Osteoblast (primary cell): Measurements from ENCODE around the gene CRB2. TPM values are rescaled to one million over a fixed set of nuclear protein-coding genes. Genes with fewer than 3 reads are reported as not detected.

Experiments used
- DNase-seq: peaks from one replicate; pipeline ENCODE4 v3.0.0; 2011; ENCODE audit warnings: low spot score, mixed read lengths; ENCODE audit not compliant: insufficient read length; ENCODE audit errors: missing footprints
- H2AFZ ChIP-seq: 2 replicates; pipeline ENCODE4 v1.6.0; 2011; ENCODE audit warnings: mild to moderate bottlenecking, low read length
- H3K27ac ChIP-seq: 2 replicates; pipeline ENCODE4 v1.5.1; 2011; ENCODE audit warnings: mild to moderate bottlenecking, low read depth, low read length, moderate library complexity
- H3K27me3 ChIP-seq: 2 replicates; pipeline ENCODE4 v1.6.0; 2012; ENCODE audit warnings: mild to moderate bottlenecking, control low read depth, inconsistent platforms, low read length, moderate library complexity; ENCODE audit not compliant: insufficient read depth
- H3K36me3 ChIP-seq: 2 replicates; pipeline ENCODE4 v1.5.1; 2011; ENCODE audit warnings: mild to moderate bottlenecking, low read length, control low read depth, moderate library complexity; ENCODE audit not compliant: insufficient read depth
- H3K4me1 ChIP-seq: 2 replicates; pipeline ENCODE4 v1.5.1; 2011; ENCODE audit warnings: mild to moderate bottlenecking, low read length, control low read depth, moderate library complexity; ENCODE audit not compliant: insufficient read depth
- H3K4me2 ChIP-seq: 2 replicates; pipeline ENCODE4 v1.6.0; 2011; ENCODE audit warnings: mild to moderate bottlenecking, low read length; ENCODE audit not compliant: insufficient read depth
- H3K4me3 ChIP-seq: fragments of 200-600 bp; sonication (generic); 3 replicates; pipeline ENCODE4 v1.5.1; 2012; ENCODE audit warnings: mild to moderate bottlenecking, low read length, inconsistent platforms; ENCODE audit not compliant: insufficient read depth
- H3K79me2 ChIP-seq: 2 replicates; pipeline ENCODE4 v1.6.0; 2012; ENCODE audit warnings: mild to moderate bottlenecking, low read length, control low read depth, inconsistent platforms; ENCODE audit not compliant: insufficient read depth
- H3K9me3 ChIP-seq: 2 replicates; pipeline ENCODE4 v1.5.1; 2011; ENCODE audit warnings: low read depth, low read length, control low read depth
- H4K20me1 ChIP-seq: 2 replicates; pipeline ENCODE4 v1.6.0; 2012; ENCODE audit warnings: mild to moderate bottlenecking, low read length, control low read depth; ENCODE audit not compliant: insufficient read depth
- total RNA-seq: library from RNA; depleted of rRNA; stranded (reverse); fragments of >200 nt; gene quantifications from 2 replicates; pipeline ENCODE4 v1.2.3, GENCODE V29; 2012
- TF ChIP-seq, protein P1 (sequence below): IDR thresholded peaks from 2 replicates; pipeline ENCODE4 v1.5.1; 2011; ENCODE audit warnings: mild to moderate bottlenecking, low read depth, low read length, moderate library complexity; ENCODE audit errors: extremely low read depth

Gene CRB2
- total RNA-seq, 1 donor = not detected

DNA sequence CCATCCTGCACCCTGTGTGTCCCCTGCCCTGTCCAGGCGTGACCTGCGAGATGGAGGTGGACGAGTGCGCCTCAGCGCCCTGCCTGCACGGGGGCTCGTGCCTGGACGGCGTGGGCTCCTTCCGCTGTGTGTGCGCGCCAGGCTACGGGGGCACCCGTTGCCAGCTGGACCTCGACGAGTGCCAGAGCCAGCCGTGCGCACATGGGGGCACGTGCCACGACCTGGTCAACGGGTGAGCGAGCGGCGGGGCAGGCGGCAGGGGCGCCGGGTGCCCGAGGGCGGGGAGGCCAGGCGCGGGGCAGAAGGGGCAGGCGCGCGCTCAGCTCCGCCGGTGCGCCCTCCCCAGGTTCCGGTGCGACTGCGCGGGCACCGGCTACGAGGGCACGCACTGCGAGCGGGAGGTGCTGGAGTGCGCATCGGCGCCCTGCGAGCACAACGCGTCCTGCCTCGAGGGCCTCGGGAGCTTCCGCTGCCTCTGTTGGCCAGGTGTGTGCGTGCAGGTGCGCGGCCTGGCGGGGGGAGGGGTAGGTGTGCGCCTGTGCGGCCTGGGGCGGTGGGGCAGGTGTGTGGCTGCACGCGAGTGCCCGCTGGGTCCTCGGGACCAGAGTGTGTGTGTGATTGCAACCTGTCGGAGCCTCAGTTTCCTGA is 10.0 kb downstream of the CRB2 start:
- Histone ChIP-seq H3K27ac (no peak overlapping the region), H3K27me3 (peaks cover 6% of the 10 kb centered on the region), H4K20me1 (no peaks in the 10 kb centered on the region), H3K4me3 (no peak overlapping the region), H3K4me2 (no peak overlapping the region), H2AFZ (no peak overlapping the region), H3K4me1 (no peaks in the 10 kb centered on the region), H3K36me3 (no peaks in the 10 kb centered on the region), H3K79me2 (no peaks in the 10 kb centered on the region), H3K9me3 (no peaks in the 10 kb centered on the region)
- DNase-seq = no peak
- TF ChIP-seq, protein P1, sequence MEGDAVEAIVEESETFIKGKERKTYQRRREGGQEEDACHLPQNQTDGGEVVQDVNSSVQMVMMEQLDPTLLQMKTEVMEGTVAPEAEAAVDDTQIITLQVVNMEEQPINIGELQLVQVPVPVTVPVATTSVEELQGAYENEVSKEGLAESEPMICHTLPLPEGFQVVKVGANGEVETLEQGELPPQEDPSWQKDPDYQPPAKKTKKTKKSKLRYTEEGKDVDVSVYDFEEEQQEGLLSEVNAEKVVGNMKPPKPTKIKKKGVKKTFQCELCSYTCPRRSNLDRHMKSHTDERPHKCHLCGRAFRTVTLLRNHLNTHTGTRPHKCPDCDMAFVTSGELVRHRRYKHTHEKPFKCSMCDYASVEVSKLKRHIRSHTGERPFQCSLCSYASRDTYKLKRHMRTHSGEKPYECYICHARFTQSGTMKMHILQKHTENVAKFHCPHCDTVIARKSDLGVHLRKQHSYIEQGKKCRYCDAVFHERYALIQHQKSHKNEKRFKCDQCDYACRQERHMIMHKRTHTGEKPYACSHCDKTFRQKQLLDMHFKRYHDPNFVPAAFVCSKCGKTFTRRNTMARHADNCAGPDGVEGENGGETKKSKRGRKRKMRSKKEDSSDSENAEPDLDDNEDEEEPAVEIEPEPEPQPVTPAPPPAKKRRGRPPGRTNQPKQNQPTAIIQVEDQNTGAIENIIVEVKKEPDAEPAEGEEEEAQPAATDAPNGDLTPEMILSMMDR = no peak

DNA sequence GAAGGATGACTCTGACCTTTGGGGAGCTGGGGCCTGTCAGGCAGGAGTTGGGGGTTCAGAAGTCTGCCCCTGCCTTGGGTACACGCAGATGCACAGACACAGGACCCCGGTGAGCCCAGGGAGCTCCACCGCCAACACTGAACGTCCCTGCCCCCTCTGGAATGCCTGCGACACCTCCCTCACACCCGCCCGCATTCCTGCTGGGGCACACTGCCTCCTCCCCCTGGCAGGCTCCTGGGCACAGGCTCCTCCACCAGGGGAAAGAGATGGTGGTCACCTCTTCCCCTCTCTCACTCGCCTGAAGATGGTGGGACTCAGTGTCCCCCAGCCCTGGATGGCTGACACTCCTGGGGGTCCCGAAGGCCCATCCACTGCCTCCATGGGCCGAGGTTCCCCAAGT is 12.0 kb downstream of the CRB2 start:
- no peak overlapping the region for H2AFZ ChIP-seq
- H3K27me3 ChIP-seq = peaks cover 12% of the 10 kb centered on the region
- H3K4me2 ChIP-seq = no peak overlapping the region
- H3K4me3 ChIP-seq = no peak overlapping the region
- TF ChIP-seq, protein P1 = no peak
- H3K9me3 ChIP-seq = no peaks in the 10 kb centered on the region
- H3K27ac ChIP-seq = no peak overlapping the region
- no peaks in the 10 kb centered on the region for H4K20me1 ChIP-seq
- H3K79me2 ChIP-seq = no peaks in the 10 kb centered on the region
- DNase-seq = peak; percentile 78
- H3K4me1 ChIP-seq = no peaks in the 10 kb centered on the region
- no peaks in the 10 kb centered on the region for H3K36me3 ChIP-seq

DNA sequence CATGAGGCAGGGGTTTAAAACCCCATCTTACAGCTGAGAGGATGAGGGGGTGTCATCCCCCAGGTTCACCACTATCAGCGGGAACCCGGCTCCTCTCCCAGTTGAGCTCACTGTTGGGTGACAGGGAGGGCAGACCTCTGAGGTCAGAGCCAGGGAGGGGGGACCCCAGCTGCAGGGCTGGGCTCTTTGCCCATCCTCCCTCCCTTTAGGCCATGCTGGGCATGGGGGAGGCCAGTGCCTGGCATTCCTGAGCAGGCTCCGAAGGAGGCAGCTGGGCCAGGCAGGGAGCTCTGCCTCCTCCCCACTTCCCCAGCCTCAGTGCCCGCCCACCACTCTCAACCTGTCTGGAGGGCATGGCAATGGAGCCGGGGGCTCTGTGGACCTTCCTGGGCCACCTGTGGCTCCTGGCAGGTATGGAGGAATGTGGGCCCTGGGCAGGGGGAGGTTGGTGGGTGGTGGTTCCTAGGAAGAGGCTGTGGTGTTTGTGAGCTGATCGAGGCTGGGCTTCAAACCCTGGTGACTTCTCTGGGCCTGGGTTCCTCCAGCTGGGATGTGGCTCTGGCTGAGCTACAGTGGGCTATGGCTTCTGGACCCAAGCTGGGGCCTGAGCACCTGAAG is 12.6 kb downstream of the CRB2 start:
- peaks cover 12% of the 10 kb centered on the region for H3K27me3 ChIP-seq
- no peak overlapping the region for H3K4me2 ChIP-seq
- no peaks in the 10 kb centered on the region for H4K20me1 ChIP-seq
- H3K4me1 ChIP-seq = no peaks in the 10 kb centered on the region
- no peak overlapping the region for H3K27ac ChIP-seq
- no peak overlapping the region for H2AFZ ChIP-seq
- TF ChIP-seq, protein P1 = no peak
- H3K4me3 ChIP-seq = no peak overlapping the region
- H3K79me2 ChIP-seq = no peaks in the 10 kb centered on the region
- no peaks in the 10 kb centered on the region for H3K9me3 ChIP-seq
- DNase-seq = peak; percentile 86
- H3K36me3 ChIP-seq = no peaks in the 10 kb centered on the region

DNA sequence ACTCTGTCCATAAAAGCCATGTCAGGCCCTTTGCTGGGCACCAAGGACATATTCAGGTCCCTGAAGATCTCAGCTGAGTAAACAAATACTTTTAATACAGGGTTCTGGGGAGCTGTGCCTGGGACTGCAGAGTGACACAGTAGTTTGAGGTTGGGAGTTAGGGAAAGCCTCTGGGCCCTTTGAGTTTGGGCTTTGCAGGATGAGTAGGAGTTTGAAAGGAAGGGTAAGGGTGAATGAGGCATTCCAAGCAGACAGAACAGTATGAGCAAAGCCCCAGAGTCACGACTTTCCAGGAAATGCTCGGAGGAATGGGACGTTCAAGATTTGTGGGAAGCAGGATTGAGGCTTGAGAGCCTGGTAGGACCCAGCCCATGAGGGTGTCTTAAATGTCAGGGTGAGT is 13.3 kb downstream of the CRB2 start:
- Histone ChIP-seq H3K36me3 (no peaks in the 10 kb centered on the region), H3K4me3 (no peak overlapping the region), H3K27me3 (peaks cover 18% of the 10 kb centered on the region), H3K4me2 (no peak overlapping the region), H4K20me1 (no peaks in the 10 kb centered on the region), H2AFZ (no peak overlapping the region), H3K27ac (no peak overlapping the region), H3K79me2 (no peaks in the 10 kb centered on the region), H3K9me3 (no peaks in the 10 kb centered on the region), H3K4me1 (no peaks in the 10 kb centered on the region)
- TF ChIP-seq, protein P1 = no peak
- peak; percentile 89 for DNase-seq
